ENCODE data around the gene RBMS1. TPM values are rescaled to one million over a fixed set of nuclear protein-coding genes. Genes with fewer than 3 reads are reported as not detected.

Gene RBMS1
- polyA plus RNA-seq, 1 donor (not counting 4 experiments of a cell fraction or from before 2014, with no cell fraction given) = 89.1 TPM

GRCh38 chr2:160241251-160242137, 252.1 kb downstream of the RBMS1 start:
- dilution Hi-C loops (cut with MboI; ENCODE audit: extremely low pct_ligation_motif_present, low sequenced_read_pairs) = no loop called here
- H3K4me1 ChIP-seq (ENCODE audit: control insufficient read depth, extremely low read depth, insufficient read depth, low read length) = peaks cover 45% of the 10 kb centered on the region
- H3K27me3 ChIP-seq (ENCODE audit: control insufficient read depth, extremely low read depth, insufficient read depth, low read length) = no peaks in the 10 kb centered on the region
- H4K20me1 ChIP-seq (ENCODE audit: control insufficient read depth, extremely low read depth, insufficient read depth, low read length) = no peaks in the 10 kb centered on the region
- no peaks in the 10 kb centered on the region for H3K79me2 ChIP-seq (ENCODE audit: control insufficient read depth, insufficient read depth, low read length)
- H3K9ac ChIP-seq (ENCODE audit: control insufficient read depth, extremely low read depth, insufficient read depth, low read length) = peak overlapping the region; percentile 65
- H3K4me3 ChIP-seq (ENCODE audit: control insufficient read depth in 2 of 3, extremely low read depth in 1 of 3, insufficient read depth in 2 of 3, low read depth in 1 of 3, low read length in 3 of 3) = no peak overlapping the region
- H3K27ac ChIP-seq (ENCODE audit: control insufficient read depth, insufficient read depth, low read length) = peak overlapping the region; percentile 96
- H2AFZ ChIP-seq (ENCODE audit: control insufficient read depth, low read length) = peak overlapping the region; percentile 70
- DNase-seq (ENCODE audit: low read depth, low spot score) = peak; percentile 72
- TF ChIP-seq EZH2 (IDR thresholded peaks at IDR 0.05; ENCODE audit: low read length) = no peak
- TF ChIP-seq, protein P1, sequence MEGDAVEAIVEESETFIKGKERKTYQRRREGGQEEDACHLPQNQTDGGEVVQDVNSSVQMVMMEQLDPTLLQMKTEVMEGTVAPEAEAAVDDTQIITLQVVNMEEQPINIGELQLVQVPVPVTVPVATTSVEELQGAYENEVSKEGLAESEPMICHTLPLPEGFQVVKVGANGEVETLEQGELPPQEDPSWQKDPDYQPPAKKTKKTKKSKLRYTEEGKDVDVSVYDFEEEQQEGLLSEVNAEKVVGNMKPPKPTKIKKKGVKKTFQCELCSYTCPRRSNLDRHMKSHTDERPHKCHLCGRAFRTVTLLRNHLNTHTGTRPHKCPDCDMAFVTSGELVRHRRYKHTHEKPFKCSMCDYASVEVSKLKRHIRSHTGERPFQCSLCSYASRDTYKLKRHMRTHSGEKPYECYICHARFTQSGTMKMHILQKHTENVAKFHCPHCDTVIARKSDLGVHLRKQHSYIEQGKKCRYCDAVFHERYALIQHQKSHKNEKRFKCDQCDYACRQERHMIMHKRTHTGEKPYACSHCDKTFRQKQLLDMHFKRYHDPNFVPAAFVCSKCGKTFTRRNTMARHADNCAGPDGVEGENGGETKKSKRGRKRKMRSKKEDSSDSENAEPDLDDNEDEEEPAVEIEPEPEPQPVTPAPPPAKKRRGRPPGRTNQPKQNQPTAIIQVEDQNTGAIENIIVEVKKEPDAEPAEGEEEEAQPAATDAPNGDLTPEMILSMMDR (optimal IDR thresholded peaks at IDR 0.05 in 1 of 3, IDR thresholded peaks at IDR 0.05 in 1 of 3, conservative IDR thresholded peaks at IDR 0.05 in 1 of 3; ENCODE audit: extremely low read depth in 1 of 3, insufficient read depth in 2 of 3, low read length in 3 of 3) = no peak
- no peaks in the 10 kb centered on the region for H3K9me1 ChIP-seq (ENCODE audit: control insufficient read depth, extremely low read depth, insufficient read depth, low read length)
- H3K36me3 ChIP-seq (ENCODE audit: control insufficient read depth in 2 of 2, extremely low read depth in 1 of 2, insufficient read depth in 2 of 2, low read length in 2 of 2) = no peaks in the 10 kb centered on the region
- H3K9me3 ChIP-seq (ENCODE audit: control insufficient read depth, low read depth, low read length) = no peaks in the 10 kb centered on the region
- FAIRE-seq = peak; percentile 92
- H3K4me2 ChIP-seq (ENCODE audit: control insufficient read depth, extremely low read depth, insufficient read depth, low read depth, low read length) = peak overlapping the region; percentile 68

DNA sequence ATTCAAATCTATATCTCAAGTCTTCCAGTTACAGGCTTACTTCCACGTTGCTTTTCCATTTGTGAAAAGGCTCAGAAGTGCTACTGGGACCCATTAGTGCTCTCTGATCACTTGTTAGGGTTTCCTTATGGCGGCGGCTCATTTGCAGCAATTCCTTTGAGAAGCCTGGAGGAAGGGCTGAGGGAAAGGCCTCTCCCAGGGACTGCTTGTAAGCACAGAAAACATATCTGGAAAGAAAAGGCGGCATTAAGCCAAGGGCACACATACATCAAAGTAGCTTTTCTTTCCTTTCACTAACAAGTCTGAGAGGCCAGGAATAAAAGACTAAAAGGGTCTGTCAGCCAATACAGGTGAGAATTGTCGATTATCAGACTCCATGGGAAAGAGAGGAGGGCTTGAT, 254.2 kb downstream of the RBMS1 start:
- dilution Hi-C loops (cut with MboI; ENCODE audit: extremely low pct_ligation_motif_present, low sequenced_read_pairs) = no loop called here

More for the DNA sequence above, 254.2 kb downstream of the RBMS1 start:
- Histone ChIP-seq H3K4me2 (ENCODE audit: control insufficient read depth, extremely low read depth, insufficient read depth, low read depth, low read length) (no peak overlapping the region), H3K4me1 (ENCODE audit: control insufficient read depth, extremely low read depth, insufficient read depth, low read length) (peaks cover 43% of the 10 kb centered on the region), H3K36me3 (ENCODE audit: control insufficient read depth in 2 of 2, extremely low read depth in 1 of 2, insufficient read depth in 2 of 2, low read length in 2 of 2) (no peaks in the 10 kb centered on the region), H3K9me3 (ENCODE audit: control insufficient read depth, low read depth, low read length) (no peaks in the 10 kb centered on the region), H3K4me3 (ENCODE audit: control insufficient read depth in 2 of 3, extremely low read depth in 1 of 3, insufficient read depth in 2 of 3, low read depth in 1 of 3, low read length in 3 of 3) (no peak overlapping the region), H3K79me2 (ENCODE audit: control insufficient read depth, insufficient read depth, low read length) (no peaks in the 10 kb centered on the region), H3K27ac (ENCODE audit: control insufficient read depth, insufficient read depth, low read length) (no peak overlapping the region), H3K9ac (ENCODE audit: control insufficient read depth, extremely low read depth, insufficient read depth, low read length) (no peak overlapping the region), H2AFZ (ENCODE audit: control insufficient read depth, low read length) (no peak overlapping the region), H4K20me1 (ENCODE audit: control insufficient read depth, extremely low read depth, insufficient read depth, low read length) (no peaks in the 10 kb centered on the region), H3K27me3 (ENCODE audit: control insufficient read depth, extremely low read depth, insufficient read depth, low read length) (no peaks in the 10 kb centered on the region), H3K9me1 (ENCODE audit: control insufficient read depth, extremely low read depth, insufficient read depth, low read length) (no peaks in the 10 kb centered on the region)
- no peak for FAIRE-seq
- no peak for DNase-seq (ENCODE audit: low read depth, low spot score)
- TF ChIP-seq, protein P1 (optimal IDR thresholded peaks at IDR 0.05 in 1 of 3, IDR thresholded peaks at IDR 0.05 in 1 of 3, conservative IDR thresholded peaks at IDR 0.05 in 1 of 3; ENCODE audit: extremely low read depth in 1 of 3, insufficient read depth in 2 of 3, low read length in 3 of 3) = no peak
- TF ChIP-seq EZH2 (IDR thresholded peaks at IDR 0.05; ENCODE audit: low read length) = no peak

Data from keratinocyte (primary cell).